HG03571 (cell line): ENCODE data around the gene ZNF19.

Experiments
- ATAC-seq: cut with Tn5 transposase; IDR thresholded peaks from one replicate; pipeline ENCODE4 v1.9.1; 2021; ENCODE audit not compliant: unreplicated experiment

The ZNF19 gene

GRCh38 chr16:71491054-71491453 lies 1.9 kb upstream of the ZNF19 start:
- ATAC-seq, result no peak

- no peak for ATAC-seq
These were observed 1.2 kb upstream of the ZNF19 start for GRCh38 chr16:71490361-71490760.

- ATAC-seq, result peak; percentile 93
These were observed 4.9 kb downstream of the ZNF19 start for GRCh38 chr16:71484006-71484893.

GRCh38 chr16:71482569-71482968 lies 6.6 kb downstream of the ZNF19 start:
- ATAC-seq, result no peak

- no peak for ATAC-seq
These were observed 8.2 kb downstream of the ZNF19 start for GRCh38 chr16:71480956-71481355.

- ATAC-seq, result no peak
These were observed 9.7 kb downstream of the ZNF19 start for GRCh38 chr16:71479420-71479819.

GRCh38 chr16:71476457-71477124 lies 12.5 kb downstream of the ZNF19 start:
- no peak for ATAC-seq

- no peak for ATAC-seq
These were observed 14.3 kb downstream of the ZNF19 start for GRCh38 chr16:71474864-71475263.

GRCh38 chr16:71473891-71474290 lies 15.2 kb downstream of the ZNF19 start:
- no peak for ATAC-seq

- no peak for ATAC-seq
These were observed 16.2 kb downstream of the ZNF19 start for GRCh38 chr16:71472931-71473330.

- ATAC-seq, result no peak
These were observed 17.1 kb downstream of the ZNF19 start for GRCh38 chr16:71472051-71472450.

- ATAC-seq, result no peak
These were observed 21.3 kb downstream of the ZNF19 start for GRCh38 chr16:71467810-71468209.

- ATAC-seq, result no peak
These were observed 24.9 kb downstream of the ZNF19 start for GRCh38 chr16:71464231-71464630.

- peak; percentile 98 for ATAC-seq
These were observed 27.2 kb downstream of the ZNF19 start, which contains the start of gene ZNF23 for GRCh38 chr16:71461686-71462648. TSS of gene ZNF23 (minus strand) at chr16:71462247. CDS start at chr16:71456796, 5,451 bp downstream.

GRCh38 chr16:71460941-71461340 lies 28.2 kb downstream of the ZNF19 start:
- ATAC-seq, result no peak

GRCh38 chr16:71460236-71460635 lies 28.9 kb downstream of the ZNF19 start:
- no peak for ATAC-seq

- ATAC-seq, result no peak
These were observed 29.6 kb downstream of the ZNF19 start for GRCh38 chr16:71459510-71459909.

GRCh38 chr16:71456801-71457200 lies 32.3 kb downstream of the ZNF19 start:
- no peak for ATAC-seq

GRCh38 chr16:71453036-71453435 lies 36.1 kb downstream of the ZNF19 start:
- ATAC-seq, result no peak

GRCh38 chr16:71449020-71449419 lies 40.1 kb downstream of the ZNF19 start:
- no peak for ATAC-seq

- ATAC-seq, result no peak
These were observed 40.8 kb downstream of the ZNF19 start for GRCh38 chr16:71448274-71448866.
